ENCODE results near the gene LYZ.

LYZ gene

GRCh38 chr12:69350777-69351176 lies 2.6 kb downstream of the LYZ start:
- H3K79me2 ChIP-seq (ENCODE audit: low read length), result no peaks in the 10 kb centered on the region
- H3K4me3 ChIP-seq (ENCODE audit: low read length), result no peak overlapping the region
- TF ChIP-seq EZH2 (optimal IDR thresholded peaks at IDR 0.05; ENCODE audit: low read depth, low read length) (no peak), CTCF (IDR thresholded peaks at IDR 0.05; ENCODE audit: low read length) (no peak), EZH2phosphoT487 (IDR thresholded peaks at IDR 0.05; ENCODE audit: low read length) (no peak)
- no peak for DNase-seq
- no peaks in the 10 kb centered on the region for H3K27me3 ChIP-seq (replicated peaks; ENCODE audit: insufficient read depth, low read length)
- no peaks in the 10 kb centered on the region for H3K9me3 ChIP-seq (replicated peaks; ENCODE audit: insufficient read depth, low read length)
- H3F3A ChIP-seq (ENCODE audit: insufficient read depth, low read length), result no peaks in the 10 kb centered on the region
- no peak overlapping the region for H2AFZ ChIP-seq (ENCODE audit: low read length)
- no peaks in the 10 kb centered on the region for H3K36me3 ChIP-seq (replicated peaks; ENCODE audit: insufficient read depth, low read length)
- H3K9ac ChIP-seq (ENCODE audit: low read length), result no peak overlapping the region
- no peak overlapping the region for H3K27ac ChIP-seq (ENCODE audit: low read length)
- no peaks in the 10 kb centered on the region for H3K9me2 ChIP-seq (replicated peaks; ENCODE audit: insufficient read depth, low read length)
- H4K20me1 ChIP-seq (ENCODE audit: insufficient read depth, low read length), result no peaks in the 10 kb centered on the region
- H3K4me1 ChIP-seq (ENCODE audit: low read length), result no peaks in the 10 kb centered on the region
- no peak overlapping the region for H3K4me2 ChIP-seq (ENCODE audit: low read depth, low read length)

- Histone ChIP-seq H3K4me1 (ENCODE audit: low read length) (no peaks in the 10 kb centered on the region), H3K4me3 (ENCODE audit: low read length) (no peak overlapping the region), H2AFZ (ENCODE audit: low read length) (no peak overlapping the region), H3K9ac (ENCODE audit: low read length) (no peak overlapping the region), H3K9me3 (replicated peaks; ENCODE audit: insufficient read depth, low read length) (no peaks in the 10 kb centered on the region), H4K20me1 (ENCODE audit: insufficient read depth, low read length) (no peaks in the 10 kb centered on the region), H3F3A (ENCODE audit: insufficient read depth, low read length) (no peaks in the 10 kb centered on the region), H3K9me2 (replicated peaks; ENCODE audit: insufficient read depth, low read length) (no peaks in the 10 kb centered on the region), H3K36me3 (replicated peaks; ENCODE audit: insufficient read depth, low read length) (no peaks in the 10 kb centered on the region), H3K79me2 (ENCODE audit: low read length) (no peaks in the 10 kb centered on the region), H3K27ac (ENCODE audit: low read length) (no peak overlapping the region), H3K27me3 (replicated peaks; ENCODE audit: insufficient read depth, low read length) (no peaks in the 10 kb centered on the region), H3K4me2 (ENCODE audit: low read depth, low read length) (no peak overlapping the region)
- no peak for TF ChIP-seq CTCF (IDR thresholded peaks at IDR 0.05; ENCODE audit: low read length)
- no peak for TF ChIP-seq EZH2phosphoT487 (IDR thresholded peaks at IDR 0.05; ENCODE audit: low read length)
- TF ChIP-seq EZH2 (optimal IDR thresholded peaks at IDR 0.05; ENCODE audit: low read depth, low read length), result no peak
- no peak for DNase-seq
Observed at GRCh38 chr12:69351462-69352236, 3.5 kb downstream of the LYZ start.

GRCh38 chr12:69352904-69353303 lies 4.7 kb downstream of the LYZ start:
- H3K9ac ChIP-seq (ENCODE audit: low read length), result no peak overlapping the region
- no peak overlapping the region for H2AFZ ChIP-seq (ENCODE audit: low read length)
- no peaks in the 10 kb centered on the region for H3K9me2 ChIP-seq (replicated peaks; ENCODE audit: insufficient read depth, low read length)
- no peaks in the 10 kb centered on the region for H3K79me2 ChIP-seq (ENCODE audit: low read length)
- no peak overlapping the region for H3K27ac ChIP-seq (ENCODE audit: low read length)
- TF ChIP-seq EZH2phosphoT487 (IDR thresholded peaks at IDR 0.05; ENCODE audit: low read length) (no peak), CTCF (IDR thresholded peaks at IDR 0.05; ENCODE audit: low read length) (no peak), EZH2 (optimal IDR thresholded peaks at IDR 0.05; ENCODE audit: low read depth, low read length) (no peak)
- H4K20me1 ChIP-seq (ENCODE audit: insufficient read depth, low read length), result no peaks in the 10 kb centered on the region
- DNase-seq, result no peak
- H3K4me3 ChIP-seq (ENCODE audit: low read length), result no peak overlapping the region
- no peaks in the 10 kb centered on the region for H3K9me3 ChIP-seq (replicated peaks; ENCODE audit: insufficient read depth, low read length)
- no peaks in the 10 kb centered on the region for H3F3A ChIP-seq (ENCODE audit: insufficient read depth, low read length)
- no peaks in the 10 kb centered on the region for H3K27me3 ChIP-seq (replicated peaks; ENCODE audit: insufficient read depth, low read length)
- no peaks in the 10 kb centered on the region for H3K4me1 ChIP-seq (ENCODE audit: low read length)
- no peaks in the 10 kb centered on the region for H3K36me3 ChIP-seq (replicated peaks; ENCODE audit: insufficient read depth, low read length)
- no peak overlapping the region for H3K4me2 ChIP-seq (ENCODE audit: low read depth, low read length)

Data from MM.1S (cell line).